IMR-90 (cell line): ENCODE measurements around the gene LYRM7. TPM values are rescaled to one million over a fixed set of nuclear protein-coding genes. Genes with fewer than 3 reads are reported as not detected.

ENCODE experiments used
- ATAC-seq: fragments of 200-7000 bp; cut with Tn5 transposase; 2 replicates; pipeline ENCODE4 v1.9.1; 2020; ENCODE audit warnings: low read depth, mild to moderate bottlenecking, moderate library complexity
- BruUV-seq: library from RNA; stranded (reverse); fragments of 400-500 nt; replicated peaks from 2 replicates; lab custom pipeline; 2021; lab: Mats Ljungman, UMichigan
- CTCF ChIA-PET: fragments of 300-600 bp; formaldehyde crosslinking; extraction: SDS; loops from one replicate; lab custom pipeline; 2021; ENCODE audit warnings: antibody characterized with exemption; lab: Yijun Ruan, JAX
- POLR2A ChIA-PET: fragments of 300-600 bp; sonication (Branson Sonifier 250); formaldehyde crosslinking; loops from one replicate; lab custom pipeline; 2022; ENCODE audit warnings: antibody characterized with exemption; ENCODE audit not compliant: unreplicated experiment; lab: Charles Lee
- DNase-seq: peaks from one replicate; pipeline ENCODE4 v3.0.0; 2013
- H2AFZ ChIP-seq: replicated peaks from 2 replicates; pipeline ENCODE3; 2013; ENCODE audit warnings: low read length, mild to moderate bottlenecking; ENCODE audit not compliant: poor library complexity
- H2AK5ac ChIP-seq: 2 replicates; pipeline ENCODE4 v1.6.1; 2013; ENCODE audit warnings: low read depth, low read length, inconsistent platforms
- H2AK9ac ChIP-seq: replicated peaks from 2 replicates; pipeline ENCODE3; 2013; ENCODE audit warnings: mild to moderate bottlenecking, low read depth, low read length, moderate library complexity; ENCODE audit not compliant: poor library complexity
- H2BK120ac ChIP-seq: 2 replicates; pipeline ENCODE4 v1.6.1; 2013; ENCODE audit warnings: low read depth, low read length, inconsistent platforms
- H2BK15ac ChIP-seq: 3 replicates; pipeline ENCODE4 v1.6.1; 2013; ENCODE audit warnings: low read depth, low read length, inconsistent platforms
- H2BK20ac ChIP-seq: 2 replicates; pipeline ENCODE4 v1.6.1; 2013; ENCODE audit warnings: low read depth, mild to moderate bottlenecking, inconsistent platforms, low read length, moderate library complexity
- H2BK5ac ChIP-seq: 2 replicates; pipeline ENCODE4 v1.6.1; 2013; ENCODE audit warnings: mild to moderate bottlenecking, low read depth, low read length, inconsistent platforms; ENCODE audit not compliant: poor library complexity, severe bottlenecking
- H3K14ac ChIP-seq: replicated peaks from 2 replicates; pipeline ENCODE4 v1.6.1; 2013; ENCODE audit warnings: low read depth, low read length, inconsistent platforms
- H3K18ac ChIP-seq: 2 replicates; pipeline ENCODE4 v1.6.1; 2013; ENCODE audit warnings: low read depth, low read length, control low read depth
- H3K23ac ChIP-seq: 2 replicates; pipeline ENCODE4 v1.6.1; 2013; ENCODE audit warnings: low read depth, low read length, inconsistent platforms
- H3K27ac ChIP-seq: 2 replicates; pipeline ENCODE4 v1.5.1; 2013; ENCODE audit warnings: mild to moderate bottlenecking, control low read depth, low read length; ENCODE audit not compliant: insufficient read depth
- H3K27me3 ChIP-seq: 2 replicates; pipeline ENCODE4 v1.6.1; 2013; ENCODE audit warnings: low read length; ENCODE audit not compliant: control insufficient read depth, insufficient read depth
- H3K36me3 ChIP-seq: 2 replicates; pipeline ENCODE4 v1.6.1; 2013; ENCODE audit warnings: low read length, mixed read lengths; ENCODE audit not compliant: control insufficient read depth, insufficient read depth
- H3K4ac ChIP-seq: 2 replicates; pipeline ENCODE4 v1.6.1; 2013; ENCODE audit warnings: low read depth, low read length, inconsistent platforms
- H3K4me1 ChIP-seq: 2 replicates; pipeline ENCODE4 v1.6.1; 2013; ENCODE audit warnings: low read length, mixed read lengths; ENCODE audit not compliant: control insufficient read depth, insufficient read depth
- H3K4me2 ChIP-seq: 2 replicates; pipeline ENCODE4 v1.6.1; 2013; ENCODE audit warnings: low read depth, mild to moderate bottlenecking, control low read depth, low read length, moderate library complexity
- H3K4me3 ChIP-seq: 2 replicates; pipeline ENCODE4 v1.5.1; 2013; ENCODE audit warnings: low read depth, mild to moderate bottlenecking, control low read depth, low read length, moderate library complexity; ENCODE audit not compliant: insufficient read depth
- H3K56ac ChIP-seq: 2 replicates; pipeline ENCODE4 v1.6.1; 2013; ENCODE audit warnings: low read length, inconsistent platforms; ENCODE audit not compliant: insufficient read depth; ENCODE audit errors: extremely low read depth
- H3K79me1 ChIP-seq, 2 experiments: 2 replicates each; pipeline ENCODE4 v1.6.1; 2013; ENCODE audit warnings: low read length in 2 of 2, inconsistent platforms in 1 of 2, low read depth in 1 of 2
- H3K9ac ChIP-seq: 2 replicates; pipeline ENCODE4 v1.6.1; 2013; ENCODE audit warnings: low read depth, low read length, control low read depth
- H3K9me1 ChIP-seq: 2 replicates; pipeline ENCODE4 v1.6.1; 2013; ENCODE audit warnings: low read length, inconsistent platforms; ENCODE audit not compliant: insufficient read depth
- H3K9me3 ChIP-seq: 2 replicates; pipeline ENCODE4 v1.6.1; 2013; ENCODE audit warnings: low read length; ENCODE audit not compliant: control insufficient read depth, insufficient read depth
- H4K20me1 ChIP-seq: 2 replicates; pipeline ENCODE4 v1.6.1; 2013; ENCODE audit warnings: low read length, inconsistent platforms; ENCODE audit not compliant: insufficient read depth
- H4K5ac ChIP-seq: 2 replicates; pipeline ENCODE4 v1.6.1; 2013; ENCODE audit warnings: mild to moderate bottlenecking, low read depth, low read length, control low read depth
- H4K8ac ChIP-seq, 2 experiments: 2 replicates each; pipeline ENCODE4 v1.6.1; 2013; ENCODE audit warnings: low read depth in 2 of 2, low read length in 2 of 2, control low read depth in 1 of 2, inconsistent platforms in 1 of 2
- H4K91ac ChIP-seq: 2 replicates; pipeline ENCODE4 v1.6.1; 2013; ENCODE audit warnings: low read depth, low read length, inconsistent platforms; ENCODE audit not compliant: insufficient read depth
- BHLHE40 ChIP-seq: fragments of 150-350 bp; IDR thresholded peaks from 2 replicates; pipeline ENCODE4 v1.6.1; 2016; ENCODE audit warnings: mild to moderate bottlenecking, low read depth, low read length
- CEBPB ChIP-seq: IDR thresholded peaks from 2 replicates; pipeline ENCODE4 v1.6.1; 2012; ENCODE audit warnings: low read depth, low read length, improper control_type of control experiment
- CHD1 ChIP-seq: IDR thresholded peaks from 2 replicates; pipeline ENCODE4 v1.6.1; 2012; ENCODE audit warnings: low read depth, low read length, improper control_type of control experiment
- CTCF ChIP-seq: conservative IDR thresholded peaks from 2 replicates; pipeline ENCODE4 v1.5.1; 2012; ENCODE audit warnings: mild to moderate bottlenecking, low read depth, low read length, improper control_type of control experiment
- ELK1 ChIP-seq: fragments of 150-350 bp; IDR thresholded peaks from 2 replicates; pipeline ENCODE4 v1.6.1; 2016; ENCODE audit warnings: low read depth, mild to moderate bottlenecking, low read length, moderate library complexity, borderline replicate concordance
- FOS ChIP-seq: fragments of 150-350 bp; IDR thresholded peaks from 2 replicates; pipeline ENCODE4 v1.6.1; 2016; ENCODE audit warnings: low read depth, low read length
- MAFK ChIP-seq: IDR thresholded peaks from 2 replicates; pipeline ENCODE4 v1.6.1; 2012; ENCODE audit warnings: low read depth, low read length, improper control_type of control experiment
- MAZ ChIP-seq: IDR thresholded peaks from 2 replicates; pipeline ENCODE4 v1.6.1; 2012; ENCODE audit warnings: low read depth, mild to moderate bottlenecking, low read length, improper control_type of control experiment, moderate library complexity, borderline replicate concordance
- MXI1 ChIP-seq: IDR thresholded peaks from 2 replicates; pipeline ENCODE4 v1.6.1; 2012; ENCODE audit warnings: low read depth, mild to moderate bottlenecking, low read length, moderate library complexity, borderline replicate concordance
- NFE2L2 ChIP-seq: fragments of 150-350 bp; IDR thresholded peaks from 2 replicates; pipeline ENCODE4 v1.6.1; 2016; ENCODE audit warnings: low read depth, mild to moderate bottlenecking, low read length
- POLR2A ChIP-seq: IDR thresholded peaks from 2 replicates; pipeline ENCODE4 v1.6.1; 2012; ENCODE audit warnings: mild to moderate bottlenecking, low read depth, low read length
- RAD21 ChIP-seq: IDR thresholded peaks from 2 replicates; pipeline ENCODE4 v1.6.1; 2012; ENCODE audit warnings: low read length, improper control_type of control experiment
- RCOR1 ChIP-seq: IDR thresholded peaks from 2 replicates; pipeline ENCODE4 v1.6.1; 2012; ENCODE audit warnings: mild to moderate bottlenecking, low read length, improper control_type of control experiment; ENCODE audit not compliant: insufficient replicate concordance
- RFX5 ChIP-seq: IDR thresholded peaks from 2 replicates; pipeline ENCODE4 v1.8.0; 2012; ENCODE audit warnings: low read depth, mild to moderate bottlenecking, low read length, moderate library complexity
- SMC3 ChIP-seq: fragments of 150-350 bp; IDR thresholded peaks from 2 replicates; pipeline ENCODE4 v1.6.1; 2016; ENCODE audit warnings: low read depth, mild to moderate bottlenecking, antibody characterized with exemption, low read length, moderate library complexity
- USF2 ChIP-seq: fragments of 150-350 bp; IDR thresholded peaks from 2 replicates; pipeline ENCODE4 v1.6.1; 2017; ENCODE audit warnings: mild to moderate bottlenecking, antibody characterized with exemption, low read length, low read depth
- WGBS, 2 experiments: methylation state at CpG; one replicate each; pipeline versions ENCODE4 v1.1.5 to v1.1.7; 2013; ENCODE audit warnings: missing lambda C conversion rate in 2 of 2; ENCODE audit not compliant: insufficient read length in 1 of 2; ENCODE audit errors: extremely low coverage in 2 of 2; 5-methylcytosine and 5-hydroxymethylcytosine counted together
- dilution Hi-C: fragments of 300-500 bp; cut with HindIII; formaldehyde crosslinking; loops from one replicate; pipeline ENCODE4 v1.14.3; 2018; ENCODE audit warnings: low sequenced_read_pairs; ENCODE audit not compliant: unreplicated experiment
- in situ Hi-C: fragments of 300-500 bp; cut with MboI; formaldehyde crosslinking; loops from 3 replicates; pipeline ENCODE4 v1.14.3; 2019; ENCODE audit warnings: low sequenced_read_pairs, inconsistent platforms, mixed read lengths
- intact Hi-C: fragments of 100-400 bp; cut with micrococcal nuclease; formaldehyde crosslinking; loops from 2 replicates; pipeline ENCODE4 v1.10.0; 2022
- polyA plus RNA-seq, 3 experiments: library from polyadenylated mRNA; depleted of rRNA; stranded (reverse); fragments of >200 nt; gene quantifications; 2 replicates each; pipeline ENCODE4 v1.2.3, GENCODE V29; 2012; ENCODE audit warnings: low replicate concordance in 1 of 3
- total RNA-seq: library from RNA; depleted of rRNA; stranded (reverse); fragments of >200 nt; gene quantifications from 2 replicates; pipeline ENCODE4 v1.2.3, GENCODE V29; 2012

Gene LYRM7
- total and polyA plus RNA-seq, 2 of the 4 experiments (the other 2 are of a cell fraction): 2.5 to 3.4 TPM

- no peak overlapping the region for H3K23ac ChIP-seq
- H2BK120ac ChIP-seq: no peak overlapping the region
- no peak overlapping the region for H4K91ac ChIP-seq
- no TSS peak for BruUV-seq
- no peak overlapping the region for H2AFZ ChIP-seq
- no peak overlapping the region for H4K8ac ChIP-seq
- H3K4me3 ChIP-seq: no peak overlapping the region
- no peak overlapping the region for H2AK5ac ChIP-seq
- H2BK5ac ChIP-seq: no peak overlapping the region
- H3K56ac ChIP-seq: no peak overlapping the region
- H2AK9ac ChIP-seq: no peak overlapping the region
- ATAC-seq (no peak), DNase-seq (no peak)
- WGBS, 2 experiments: no CpG with 5 or more reads among the region's 5 CpGs
- H3K18ac ChIP-seq: no peak overlapping the region
- no peaks in the 10 kb centered on the region for H3K9me3 ChIP-seq
- peaks cover 2% of the 10 kb centered on the region for H3K9me1 ChIP-seq
- H4K20me1 ChIP-seq: no peaks in the 10 kb centered on the region
- no peak overlapping the region for H2BK15ac ChIP-seq
- ChIA-PET POLR2A (no interaction called here), CTCF (no interaction called here)
- peaks cover 6 to 14% of the 10 kb centered on the region in 2 experiments for H3K79me1 ChIP-seq
- H3K4me2 ChIP-seq: no peak overlapping the region
- dilution Hi-C loops: no loop called here
- H3K4me1 ChIP-seq: peaks cover 5% of the 10 kb centered on the region; the same call in 1 of the 2 replicates
- no peak overlapping the region for H3K9ac ChIP-seq
- no peak overlapping the region for H3K14ac ChIP-seq
- in situ Hi-C loops: loop anchor here (10.0 kb wide), 2 partner anchors 107 to 217 kb away; no protein-coding TSS in a partner anchor
- H3K27me3 ChIP-seq: no peaks in the 10 kb centered on the region
- no peak overlapping the region for H4K5ac ChIP-seq
- H3K27ac ChIP-seq: no peak overlapping the region
- intact Hi-C loops: no loop called here
- no peak overlapping the region for H3K4ac ChIP-seq
- TF ChIP-seq NFE2L2: no peak
- no peak for TF ChIP-seq CHD1
- TF ChIP-seq POLR2A: no peak
- TF ChIP-seq RAD21: no peak
- TF ChIP-seq RCOR1: no peak
- no peak for TF ChIP-seq CTCF
- TF ChIP-seq MAFK: no peak
- TF ChIP-seq USF2: no peak
- no peak for TF ChIP-seq ELK1
- no peak for TF ChIP-seq MAZ
- TF ChIP-seq CEBPB: no peak
- TF ChIP-seq RFX5: no peak
- TF ChIP-seq MXI1: no peak
- no peak for TF ChIP-seq BHLHE40
- no peak for TF ChIP-seq FOS
- TF ChIP-seq SMC3: no peak
- no peak overlapping the region for H2BK20ac ChIP-seq
- no peaks in the 10 kb centered on the region for H3K36me3 ChIP-seq
Measured at GRCh38 chr5:131167615-131168014, 3.1 kb upstream of the LYRM7 start.
